ENCODE data around the gene TAS2R46. TPM values are rescaled to one million over a fixed set of nuclear protein-coding genes. Genes with fewer than 3 reads are reported as not detected.

TAS2R46 gene
- polyA plus RNA-seq, 4 donors, result 0.24 TPM; not detected in 3

- Histone ChIP-seq H3K36me3 (ENCODE audit: control insufficient read depth in 3 of 3, insufficient read depth in 2 of 3, low read depth in 1 of 3, low read length in 3 of 3) (peaks cover 0 to 9% (median 0%) of the 10 kb centered on the region in 3 donors), H3K4me3 (ENCODE audit: low read depth in 1 of 3, low read length in 3 of 3) (no peak overlapping the region), H3K9me3 (ENCODE audit: control insufficient read depth in 2 of 2, insufficient read depth in 1 of 2, low read depth in 1 of 2, low read length in 1 of 2) (peaks cover 0 to 8% of the 10 kb centered on the region in 2 donors), H3K27ac (ENCODE audit: low read depth in 1 of 3, low read length in 2 of 3) (no peak overlapping the region), H3K4me1 (ENCODE audit: control insufficient read depth in 3 of 3, insufficient read depth in 2 of 3, low read depth in 1 of 3, low read length in 2 of 3) (no peaks in the 10 kb centered on the region), H3K27me3 (ENCODE audit: control insufficient read depth in 3 of 3, insufficient read depth in 3 of 3, low read length in 3 of 3) (no peaks in the 10 kb centered on the region)
- FAIRE-seq (no peak), DNase-seq (no peak)
- 93 to 96% (median 93%) methylated on average over 6 of the region's 6 CpGs for WGBS, 3 donors
Measured at GRCh38 chr12:11026118-11026517, 36.0 kb downstream of the TAS2R46 start.

- Histone ChIP-seq H3K27me3 (ENCODE audit: control insufficient read depth in 3 of 3, insufficient read depth in 3 of 3, low read length in 3 of 3) (no peaks in the 10 kb centered on the region), H3K36me3 (ENCODE audit: control insufficient read depth in 3 of 3, insufficient read depth in 2 of 3, low read depth in 1 of 3, low read length in 3 of 3) (peaks cover 0 to 9% (median 0%) of the 10 kb centered on the region in 3 donors), H3K4me1 (ENCODE audit: control insufficient read depth in 3 of 3, insufficient read depth in 2 of 3, low read depth in 1 of 3, low read length in 2 of 3) (no peaks in the 10 kb centered on the region), H3K9me3 (ENCODE audit: control insufficient read depth in 2 of 2, insufficient read depth in 1 of 2, low read depth in 1 of 2, low read length in 1 of 2) (peaks cover 0 to 8% of the 10 kb centered on the region in 2 donors), H3K4me3 (ENCODE audit: low read depth in 1 of 3, low read length in 3 of 3) (no peak overlapping the region), H3K27ac (ENCODE audit: low read depth in 1 of 3, low read length in 2 of 3) (no peak overlapping the region)
- WGBS, 3 donors, result 66 to 84% (median 69%) methylated on average over 2 of the region's 2 CpGs
- DNase-seq (no peak), FAIRE-seq (no peak)
Measured at GRCh38 chr12:11023387-11023786, 38.7 kb downstream of the TAS2R46 start.

- WGBS, 3 donors, result 74 to 94% (median 82%) methylated on average over 1 of the region's 1 CpG
- no peak within 1 kb of the TSS for H3K4me3 ChIP-seq (ENCODE audit: low read depth in 1 of 3, low read length in 3 of 3)
- peaks cover 0 to 6% (median 0%) of the 10 kb centered on the region in 3 donors for H3K36me3 ChIP-seq (ENCODE audit: control insufficient read depth in 3 of 3, insufficient read depth in 2 of 3, low read depth in 1 of 3, low read length in 3 of 3)
- FAIRE-seq, result no peak
- peaks cover 0 to 8% of the 10 kb centered on the region in 2 donors for H3K9me3 ChIP-seq (ENCODE audit: control insufficient read depth in 2 of 2, insufficient read depth in 1 of 2, low read depth in 1 of 2, low read length in 1 of 2)
- DNase-seq, result no peak
- H3K27ac ChIP-seq (ENCODE audit: low read depth in 1 of 3, low read length in 2 of 3), result peak within 1 kb of the TSS in 1 of 3 donors; percentile 20
- no peaks in the 10 kb centered on the region for H3K27me3 ChIP-seq (ENCODE audit: control insufficient read depth in 3 of 3, insufficient read depth in 3 of 3, low read length in 3 of 3)
- no peaks in the 10 kb centered on the region for H3K4me1 ChIP-seq (ENCODE audit: control insufficient read depth in 3 of 3, insufficient read depth in 2 of 3, low read depth in 1 of 3, low read length in 2 of 3)
Measured at GRCh38 chr12:11022520-11022919, 39.6 kb downstream of the TAS2R46 start, which contains the start of gene TAS2R19. TAS2R19 (minus strand) TSS chr12:11022620; CDS start chr12:11022571, 49 bp downstream.

GRCh38 chr12:11016937-11017336, 45.2 kb downstream of the TAS2R46 start:
- Histone ChIP-seq H3K4me3 (ENCODE audit: low read depth in 1 of 3, low read length in 3 of 3) (no peak overlapping the region), H3K27me3 (ENCODE audit: control insufficient read depth in 3 of 3, insufficient read depth in 3 of 3, low read length in 3 of 3) (no peaks in the 10 kb centered on the region), H3K4me1 (ENCODE audit: control insufficient read depth in 3 of 3, insufficient read depth in 2 of 3, low read depth in 1 of 3, low read length in 2 of 3) (peaks cover 0 to 16% (median 4%) of the 10 kb centered on the region in 3 donors), H3K9me3 (ENCODE audit: control insufficient read depth in 2 of 2, insufficient read depth in 1 of 2, low read depth in 1 of 2, low read length in 1 of 2) (no peaks in the 10 kb centered on the region), H3K36me3 (ENCODE audit: control insufficient read depth in 3 of 3, insufficient read depth in 2 of 3, low read depth in 1 of 3, low read length in 3 of 3) (peaks cover 0 to 2% (median 0%) of the 10 kb centered on the region in 3 donors), H3K27ac (ENCODE audit: low read depth in 1 of 3, low read length in 2 of 3) (peak overlapping the region in 1 of 3 donors; percentile 71)
- DNase-seq, result peak; percentile 15 to 18
- 61 to 83% (median 74%) methylated on average over 1 of the region's 1 CpG for WGBS, 3 donors
- no peak for FAIRE-seq

GRCh38 chr12:11015775-11016430, 46.2 kb downstream of the TAS2R46 start:
- Histone ChIP-seq H3K27ac (ENCODE audit: low read depth in 1 of 3, low read length in 2 of 3) (peak overlapping the region; percentile 42 to 71 (median 69)), H3K9me3 (ENCODE audit: control insufficient read depth in 2 of 2, insufficient read depth in 1 of 2, low read depth in 1 of 2, low read length in 1 of 2) (no peaks in the 10 kb centered on the region), H3K36me3 (ENCODE audit: control insufficient read depth in 3 of 3, insufficient read depth in 2 of 3, low read depth in 1 of 3, low read length in 3 of 3) (peaks cover 0 to 2% (median 0%) of the 10 kb centered on the region in 3 donors), H3K4me3 (ENCODE audit: low read depth in 1 of 3, low read length in 3 of 3) (no peak overlapping the region), H3K4me1 (ENCODE audit: control insufficient read depth in 3 of 3, insufficient read depth in 2 of 3, low read depth in 1 of 3, low read length in 2 of 3) (peaks cover 0 to 16% (median 4%) of the 10 kb centered on the region in 3 donors), H3K27me3 (ENCODE audit: control insufficient read depth in 3 of 3, insufficient read depth in 3 of 3, low read length in 3 of 3) (no peaks in the 10 kb centered on the region)
- FAIRE-seq (no peak), DNase-seq (peak; percentile 87 to 94)
- WGBS, 3 donors, result 54 to 75% (median 59%) methylated on average over 4 of the region's 4 CpGs

- Histone ChIP-seq H3K4me3 (ENCODE audit: low read depth in 1 of 3, low read length in 3 of 3) (no peak overlapping the region), H3K36me3 (ENCODE audit: control insufficient read depth in 3 of 3, insufficient read depth in 2 of 3, low read depth in 1 of 3, low read length in 3 of 3) (peaks cover 0 to 2% (median 0%) of the 10 kb centered on the region in 3 donors), H3K27ac (ENCODE audit: low read depth in 1 of 3, low read length in 2 of 3) (no peak overlapping the region), H3K9me3 (ENCODE audit: control insufficient read depth in 2 of 2, insufficient read depth in 1 of 2, low read depth in 1 of 2, low read length in 1 of 2) (no peaks in the 10 kb centered on the region), H3K27me3 (ENCODE audit: control insufficient read depth in 3 of 3, insufficient read depth in 3 of 3, low read length in 3 of 3) (no peaks in the 10 kb centered on the region), H3K4me1 (ENCODE audit: control insufficient read depth in 3 of 3, insufficient read depth in 2 of 3, low read depth in 1 of 3, low read length in 2 of 3) (peaks cover 0 to 16% (median 4%) of the 10 kb centered on the region in 3 donors)
- no peak for DNase-seq
- no peak for FAIRE-seq
Measured at GRCh38 chr12:11014234-11014633, 47.9 kb downstream of the TAS2R46 start.

Other genes starting within 250 kb of the TAS2R46 start
- under 1 TPM in 1 of 4 donors, not detected in 3; 0.58 TPM for gene TAS2R10, start 235.9 kb downstream of the TAS2R46 start, polyA plus RNA-seq
- 1 to 10 TPM in 3 of 4 donors, not detected in 1; 1.3 to 4.5 (median 1.5) TPM for gene PRR4, start 212.8 kb downstream of the TAS2R46 start, polyA plus RNA-seq
- 1 to 10 TPM in 2 of 4 donors, not detected in 2; 2.6 to 7.4 TPM for gene PRH1, start 178.0 kb downstream of the TAS2R46 start, polyA plus RNA-seq
- gene TAS2R13, start 152.7 kb downstream of the TAS2R46 start, polyA plus RNA-seq, result under 1 TPM in 2 of 4 donors, not detected in 2; 0.03 to 0.06 TPM
- gene PRH2, start 133.1 kb downstream of the TAS2R46 start, polyA plus RNA-seq, result under 1 TPM in 1 of 4 donors, not detected in 3; 0.09 TPM
- gene TAS2R14, start 123.0 kb downstream of the TAS2R46 start, polyA plus RNA-seq, result 1 to 10 TPM in 2 of 4 donors, under 1 TPM in 2; 0.67 to 2.8 (median 0.97) TPM
- under 1 TPM in 1 of 4 donors, not detected in 3; 0.07 TPM for gene TAS2R50, start 75.4 kb downstream of the TAS2R46 start, polyA plus RNA-seq
- 1 to 10 TPM in 1 of 4 donors, under 1 TPM in 1, not detected in 2; 0.15 to 1.8 TPM for gene TAS2R20, start 64.0 kb downstream of the TAS2R46 start, polyA plus RNA-seq
- under 1 TPM in 2 of 4 donors, not detected in 2; 0.09 to 0.49 TPM for gene TAS2R19, start 39.7 kb downstream of the TAS2R46 start, polyA plus RNA-seq
- under 1 TPM in 2 of 4 donors, not detected in 2; 0.16 to 0.53 TPM for gene TAS2R31, start 30.9 kb downstream of the TAS2R46 start, polyA plus RNA-seq
- under 1 TPM in 2 of 4 donors, not detected in 2; 0.07 to 0.35 TPM for gene TAS2R43, start 30.0 kb upstream of the TAS2R46 start, polyA plus RNA-seq
- gene TAS2R30, start 72.3 kb upstream of the TAS2R46 start, polyA plus RNA-seq, result under 1 TPM in 2 of 4 donors, not detected in 2; 0.03 to 0.12 TPM
- 10 to 100 TPM in 2 of 4 donors, 1 to 10 TPM in 2; 6.9 to 13.8 (median 10.0) TPM for gene SMIM10L1, start 108.9 kb upstream of the TAS2R46 start, polyA plus RNA-seq
- under 1 TPM in 1 of 4 donors, not detected in 3; 0.04 TPM for gene TAS2R42, start 124.6 kb upstream of the TAS2R46 start, polyA plus RNA-seq
- gene PRB3, start 207.4 kb upstream of the TAS2R46 start, polyA plus RNA-seq, result under 1 TPM in 1 of 4 donors, not detected in 3; 0.06 TPM
- not detected for gene PRB4, start 248.1 kb upstream of the TAS2R46 start, polyA plus RNA-seq

Data from small intestine (tissue), 7 donors.